Hepatocyte (in vitro differentiated cells): ENCODE measurements around the gene PRCD. TPM values are rescaled to one million over a fixed set of nuclear protein-coding genes. Genes with fewer than 3 reads are reported as not detected.
A peak's percentile ranks its signal among the peaks of the same experiment; 100 is the strongest.

ENCODE experiments used
- DNase-seq: peaks from one replicate; pipeline ENCODE4 v3.0.0-alpha.2; 2016; ENCODE audit warnings: low spot score
- H2AFZ ChIP-seq: fragments of 200-600 bp; sonication (generic); 2 replicates; pipeline ENCODE4 v1.6.0; 2016; ENCODE audit warnings: antibody characterized with exemption, mild to moderate bottlenecking
- H3K27ac ChIP-seq: fragments of 200-600 bp; sonication (generic); 2 replicates; pipeline ENCODE4 v1.5.1; 2016; ENCODE audit warnings: mild to moderate bottlenecking
- H3K27me3 ChIP-seq: fragments of 200-600 bp; sonication (generic); 2 replicates; pipeline ENCODE4 v1.6.1; 2016
- H3K36me3 ChIP-seq: fragments of 200-600 bp; sonication (generic); replicated peaks from 2 replicates; pipeline ENCODE4 v1.5.1; 2016; ENCODE audit warnings: low read depth; ENCODE audit not compliant: insufficient read depth
- H3K4me1 ChIP-seq: fragments of 200-600 bp; sonication (generic); 2 replicates; pipeline ENCODE4 v1.5.1; 2016; ENCODE audit warnings: mild to moderate bottlenecking, moderate library complexity; ENCODE audit not compliant: insufficient read depth
- H3K4me2 ChIP-seq: fragments of 200-600 bp; sonication (generic); 2 replicates; pipeline ENCODE4 v1.6.0; 2016
- H3K4me3 ChIP-seq: fragments of 200-600 bp; sonication (generic); 2 replicates; pipeline ENCODE4 v1.5.1; 2016; ENCODE audit warnings: mild to moderate bottlenecking
- H3K79me2 ChIP-seq: fragments of 200-600 bp; sonication (generic); 2 replicates; pipeline ENCODE4 v1.6.0; 2017; ENCODE audit warnings: mild to moderate bottlenecking
- H3K9me2 ChIP-seq: fragments of 200-600 bp; sonication (generic); replicated peaks from 2 replicates; pipeline ENCODE4 v1.6.0; 2017; ENCODE audit warnings: mild to moderate bottlenecking; ENCODE audit not compliant: insufficient read depth
- H3K9me3 ChIP-seq: fragments of 200-600 bp; sonication (generic); 2 replicates; pipeline ENCODE4 v1.5.1; 2016; ENCODE audit warnings: low read depth, mild to moderate bottlenecking
- H4K20me1 ChIP-seq: fragments of 200-600 bp; sonication (generic); 2 replicates; pipeline ENCODE4 v1.6.0; 2016; ENCODE audit warnings: mild to moderate bottlenecking; ENCODE audit not compliant: insufficient read depth, poor library complexity, severe bottlenecking
- EZH2 ChIP-seq: fragments of 200-600 bp; sonication (generic); IDR thresholded peaks from 2 replicates; pipeline ENCODE4 v1.6.1; 2016; ENCODE audit warnings: antibody characterized with exemption, mild to moderate bottlenecking, borderline replicate concordance
- EZH2phosphoT487 ChIP-seq: fragments of 200-600 bp; sonication (generic); IDR thresholded peaks from one replicate; pipeline ENCODE4 v1.6.1; 2018; ENCODE audit warnings: antibody characterized with exemption, mild to moderate bottlenecking, low read depth, moderate library complexity; ENCODE audit not compliant: unreplicated experiment, severe bottlenecking
- WGBS: methylation state at CpG from one replicate; pipeline ENCODE4 v1.1.6; 2016; ENCODE audit warnings: low lambda C conversion rate; ENCODE audit errors: missing lambda C conversion rate; 5-methylcytosine and 5-hydroxymethylcytosine counted together
- polyA plus RNA-seq: library from polyadenylated mRNA; unstranded; fragments of >200 nt; fragmentation: Nextera tagmentation; extraction: Ambion mirVana; gene quantifications from 2 replicates; pipeline ENCODE4 v1.2.1, GENCODE V29; 2016
- total RNA-seq: library from RNA; depleted of rRNA; stranded (reverse); fragments of >200 nt; gene quantifications from 2 replicates; pipeline ENCODE4 v1.2.3, GENCODE V29; 2014
- TF ChIP-seq, protein P1 (sequence below): fragments of 200-600 bp; sonication (generic); IDR thresholded peaks from 2 replicates; pipeline ENCODE4 v1.5.1; 2016; ENCODE audit warnings: antibody characterized with exemption, mild to moderate bottlenecking; ENCODE audit not compliant: poor library complexity

PRCD gene
- total and polyA plus RNA-seq, 2 experiments from 2014 or later, result 2.0 to 10.2 TPM

DNA sequence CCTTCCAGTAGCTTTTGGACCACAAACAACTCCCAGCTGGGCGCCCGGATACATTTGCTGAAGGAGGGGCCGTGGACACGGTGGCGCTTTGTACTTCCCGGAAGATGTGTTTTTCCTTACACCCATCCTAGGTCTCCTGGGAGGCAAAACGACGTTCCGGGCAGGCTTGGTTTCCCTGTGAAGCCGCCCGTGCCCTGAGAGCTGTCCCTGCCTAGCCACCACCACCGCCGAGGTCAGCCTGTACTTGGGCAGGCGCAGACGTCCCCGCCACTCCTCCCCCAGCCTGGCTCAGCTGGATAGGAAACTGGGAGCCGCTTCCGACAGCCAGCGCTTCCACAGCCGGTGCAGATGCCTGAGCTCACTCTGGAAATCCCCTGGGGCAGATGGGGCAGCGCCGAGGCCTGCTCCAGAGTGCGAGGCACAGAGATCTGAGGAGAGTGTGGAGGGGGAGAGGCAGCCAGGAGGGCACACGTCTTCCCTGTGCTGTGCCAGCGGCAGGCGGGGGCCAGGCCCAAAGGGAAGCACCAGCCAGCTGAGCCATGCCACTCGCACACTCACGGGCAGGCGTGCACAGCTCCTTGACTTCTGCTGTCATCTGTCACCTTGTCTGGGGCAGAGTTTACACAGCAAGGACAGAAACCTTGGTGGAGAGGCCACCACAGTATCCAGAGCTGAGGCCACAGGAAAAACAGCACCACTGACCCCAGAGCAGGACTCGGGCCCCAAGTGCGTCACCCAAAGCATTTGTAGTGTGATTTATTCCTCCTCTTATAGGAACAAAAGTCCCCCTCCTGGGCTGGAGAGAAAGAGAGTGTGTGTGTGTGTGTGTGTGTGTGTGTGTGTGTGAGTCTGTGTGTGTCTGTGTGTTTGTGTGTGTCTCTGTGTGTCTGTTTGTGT, 41.6 kb upstream of the PRCD start:
- H3K4me3 ChIP-seq, result no peak overlapping the region
- H3K9me2 ChIP-seq, result no peaks in the 10 kb centered on the region
- no peaks in the 10 kb centered on the region for H3K9me3 ChIP-seq
- no peaks in the 10 kb centered on the region for H3K36me3 ChIP-seq
- 46% methylated on average over 31 of the region's 31 CpGs for WGBS
- H2AFZ ChIP-seq, result no peak overlapping the region
- peak; percentile 84 for DNase-seq
- H3K4me1 ChIP-seq, result peaks cover 33% of the 10 kb centered on the region
- no peaks in the 10 kb centered on the region for H3K27me3 ChIP-seq
- H3K4me2 ChIP-seq, result peak overlapping the region; percentile 18
- H3K27ac ChIP-seq, result peak overlapping the region; percentile 56
- H3K79me2 ChIP-seq, result peaks cover 11% of the 10 kb centered on the region
- H4K20me1 ChIP-seq, result no peaks in the 10 kb centered on the region
- TF ChIP-seq EZH2 (no peak), EZH2phosphoT487 (no peak)
- TF ChIP-seq, protein P1, sequence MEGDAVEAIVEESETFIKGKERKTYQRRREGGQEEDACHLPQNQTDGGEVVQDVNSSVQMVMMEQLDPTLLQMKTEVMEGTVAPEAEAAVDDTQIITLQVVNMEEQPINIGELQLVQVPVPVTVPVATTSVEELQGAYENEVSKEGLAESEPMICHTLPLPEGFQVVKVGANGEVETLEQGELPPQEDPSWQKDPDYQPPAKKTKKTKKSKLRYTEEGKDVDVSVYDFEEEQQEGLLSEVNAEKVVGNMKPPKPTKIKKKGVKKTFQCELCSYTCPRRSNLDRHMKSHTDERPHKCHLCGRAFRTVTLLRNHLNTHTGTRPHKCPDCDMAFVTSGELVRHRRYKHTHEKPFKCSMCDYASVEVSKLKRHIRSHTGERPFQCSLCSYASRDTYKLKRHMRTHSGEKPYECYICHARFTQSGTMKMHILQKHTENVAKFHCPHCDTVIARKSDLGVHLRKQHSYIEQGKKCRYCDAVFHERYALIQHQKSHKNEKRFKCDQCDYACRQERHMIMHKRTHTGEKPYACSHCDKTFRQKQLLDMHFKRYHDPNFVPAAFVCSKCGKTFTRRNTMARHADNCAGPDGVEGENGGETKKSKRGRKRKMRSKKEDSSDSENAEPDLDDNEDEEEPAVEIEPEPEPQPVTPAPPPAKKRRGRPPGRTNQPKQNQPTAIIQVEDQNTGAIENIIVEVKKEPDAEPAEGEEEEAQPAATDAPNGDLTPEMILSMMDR, result no peak

GRCh38 chr17:76498876-76499251, 41.0 kb upstream of the PRCD start:
- no peak overlapping the region for H3K4me2 ChIP-seq

GRCh38 chr17:76499267-76499667, 40.6 kb upstream of the PRCD start:
- Histone ChIP-seq H3K4me2 (peak overlapping the region; percentile 92), H2AFZ (no peak overlapping the region), H3K9me2 (no peaks in the 10 kb centered on the region), H3K4me3 (no peak overlapping the region), H3K9me3 (no peaks in the 10 kb centered on the region), H3K27me3 (no peaks in the 10 kb centered on the region), H3K27ac (peak overlapping the region; percentile 56), H3K4me1 (peaks cover 28% of the 10 kb centered on the region), H3K79me2 (peaks cover 11% of the 10 kb centered on the region), H4K20me1 (no peaks in the 10 kb centered on the region), H3K36me3 (no peaks in the 10 kb centered on the region)
- DNase-seq, result no peak
- WGBS, result 77% methylated on average over 5 of the region's 5 CpGs
- TF ChIP-seq, protein P1, result no peak
- TF ChIP-seq EZH2 (no peak), EZH2phosphoT487 (no peak)

More at GRCh38 chr17:76498876-76499251, 41.0 kb upstream of the PRCD start:
- Histone ChIP-seq H3K4me3 (no peak overlapping the region), H3K9me2 (no peaks in the 10 kb centered on the region), H2AFZ (no peak overlapping the region), H3K27ac (peak overlapping the region; percentile 56), H3K4me1 (peaks cover 28% of the 10 kb centered on the region), H3K79me2 (peaks cover 11% of the 10 kb centered on the region), H3K27me3 (no peaks in the 10 kb centered on the region), H3K9me3 (no peaks in the 10 kb centered on the region), H3K36me3 (no peaks in the 10 kb centered on the region), H4K20me1 (no peaks in the 10 kb centered on the region)
- no peak for DNase-seq
- 77% methylated on average over 4 of the region's 4 CpGs for WGBS
- TF ChIP-seq EZH2phosphoT487 (no peak), EZH2 (no peak)
- TF ChIP-seq, protein P1, result no peak
